Calu3 (cell line): ENCODE data around the gene PNKP. TPM values are rescaled to one million over a fixed set of nuclear protein-coding genes. Genes with fewer than 3 reads are reported as not detected.

Experiments
- BruUV-seq: library from RNA; stranded (reverse); fragments of 400-500 nt; replicated peaks from 2 replicates; lab custom pipeline; 2021; lab: Mats Ljungman, UMichigan
- CTCF ChIA-PET: fragments of 300-600 bp; sonication (Branson Sonifier 250); formaldehyde crosslinking; loops from one replicate; lab custom pipeline; 2022; ENCODE audit warnings: antibody characterized with exemption; lab: Charles Lee
- DNase-seq: peaks from one replicate; pipeline ENCODE4 v3.0.0; 2022
- H3K27ac Mint-ChIP-seq: one replicate; pipeline ENCODE4 v1.8.0; 2022; ENCODE audit warnings: mixed read lengths; ENCODE audit not compliant: unreplicated experiment
- H3K27me3 Mint-ChIP-seq: one replicate; pipeline ENCODE4 v1.8.0; 2022; ENCODE audit warnings: mixed read lengths; ENCODE audit not compliant: unreplicated experiment
- H3K36me3 Mint-ChIP-seq: one replicate; pipeline ENCODE4 v1.8.0; 2022; ENCODE audit warnings: mild to moderate bottlenecking, moderate library complexity, mixed read lengths; ENCODE audit not compliant: insufficient read depth, unreplicated experiment
- H3K4me1 Mint-ChIP-seq: one replicate; pipeline ENCODE4 v1.8.0; 2022; ENCODE audit warnings: mild to moderate bottlenecking, low read depth, mixed read lengths; ENCODE audit not compliant: unreplicated experiment
- H3K4me3 Mint-ChIP-seq: one replicate; pipeline ENCODE4 v1.8.0; 2022; ENCODE audit warnings: mild to moderate bottlenecking, low read depth, moderate library complexity, mixed read lengths; ENCODE audit not compliant: unreplicated experiment
- H3K9me3 Mint-ChIP-seq: one replicate; pipeline ENCODE4 v1.8.0; 2022; ENCODE audit warnings: low read depth, mixed read lengths; ENCODE audit not compliant: unreplicated experiment
- intact Hi-C: fragments of 100-400 bp; cut with micrococcal nuclease; formaldehyde crosslinking; loops from one replicate; pipeline ENCODE4 v1.10.0; 2022; ENCODE audit not compliant: unreplicated experiment
- total RNA-seq: library from RNA; stranded (reverse); gene quantifications from 2 replicates; pipeline ENCODE4 v1.2.3, GENCODE V29; 2022
- TF ChIP-seq, protein P1 (sequence below): fragments of 200-600 bp; IDR thresholded peaks from one replicate; pipeline ENCODE4 v1.8.0; 2022; ENCODE audit warnings: antibody characterized with exemption; ENCODE audit not compliant: unreplicated experiment

The PNKP gene
- total RNA-seq, 1 experiment from 2014 or later = 189 TPM

DNA sequence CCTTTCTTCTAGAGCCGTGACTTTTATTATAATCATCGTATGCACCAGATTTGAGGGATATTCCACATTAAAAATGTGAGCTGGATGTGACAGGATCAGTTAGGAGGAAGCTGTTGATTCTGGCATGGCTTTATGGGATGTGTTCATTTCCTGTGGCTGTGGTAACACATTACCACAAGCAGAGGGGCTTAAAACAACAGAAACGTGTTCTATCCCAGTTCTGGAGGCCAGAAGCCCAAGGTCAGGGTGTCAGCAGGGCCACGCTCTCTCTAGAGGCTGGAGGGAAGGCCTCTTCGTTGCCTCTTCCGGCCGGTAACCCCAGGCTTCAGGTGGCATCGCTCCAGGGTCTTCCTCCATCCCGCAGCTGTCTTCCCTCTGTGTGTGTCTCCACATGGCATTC is 34.8 kb downstream of the PNKP start:
- H3K36me3 Mint-ChIP-seq = peaks cover 51% of the 10 kb centered on the region
- CTCF ChIA-PET = no interaction called here
- no peaks in the 10 kb centered on the region for H3K9me3 Mint-ChIP-seq
- no peaks in the 10 kb centered on the region for H3K27me3 Mint-ChIP-seq
- TF ChIP-seq, protein P1, sequence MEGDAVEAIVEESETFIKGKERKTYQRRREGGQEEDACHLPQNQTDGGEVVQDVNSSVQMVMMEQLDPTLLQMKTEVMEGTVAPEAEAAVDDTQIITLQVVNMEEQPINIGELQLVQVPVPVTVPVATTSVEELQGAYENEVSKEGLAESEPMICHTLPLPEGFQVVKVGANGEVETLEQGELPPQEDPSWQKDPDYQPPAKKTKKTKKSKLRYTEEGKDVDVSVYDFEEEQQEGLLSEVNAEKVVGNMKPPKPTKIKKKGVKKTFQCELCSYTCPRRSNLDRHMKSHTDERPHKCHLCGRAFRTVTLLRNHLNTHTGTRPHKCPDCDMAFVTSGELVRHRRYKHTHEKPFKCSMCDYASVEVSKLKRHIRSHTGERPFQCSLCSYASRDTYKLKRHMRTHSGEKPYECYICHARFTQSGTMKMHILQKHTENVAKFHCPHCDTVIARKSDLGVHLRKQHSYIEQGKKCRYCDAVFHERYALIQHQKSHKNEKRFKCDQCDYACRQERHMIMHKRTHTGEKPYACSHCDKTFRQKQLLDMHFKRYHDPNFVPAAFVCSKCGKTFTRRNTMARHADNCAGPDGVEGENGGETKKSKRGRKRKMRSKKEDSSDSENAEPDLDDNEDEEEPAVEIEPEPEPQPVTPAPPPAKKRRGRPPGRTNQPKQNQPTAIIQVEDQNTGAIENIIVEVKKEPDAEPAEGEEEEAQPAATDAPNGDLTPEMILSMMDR = no peak
- no peaks in the 10 kb centered on the region for H3K4me1 Mint-ChIP-seq
- intact Hi-C loops = no loop called here
- no TSS peak for BruUV-seq
- no peak overlapping the region for H3K27ac Mint-ChIP-seq
- H3K4me3 Mint-ChIP-seq = no peak overlapping the region
- no peak for DNase-seq

DNA sequence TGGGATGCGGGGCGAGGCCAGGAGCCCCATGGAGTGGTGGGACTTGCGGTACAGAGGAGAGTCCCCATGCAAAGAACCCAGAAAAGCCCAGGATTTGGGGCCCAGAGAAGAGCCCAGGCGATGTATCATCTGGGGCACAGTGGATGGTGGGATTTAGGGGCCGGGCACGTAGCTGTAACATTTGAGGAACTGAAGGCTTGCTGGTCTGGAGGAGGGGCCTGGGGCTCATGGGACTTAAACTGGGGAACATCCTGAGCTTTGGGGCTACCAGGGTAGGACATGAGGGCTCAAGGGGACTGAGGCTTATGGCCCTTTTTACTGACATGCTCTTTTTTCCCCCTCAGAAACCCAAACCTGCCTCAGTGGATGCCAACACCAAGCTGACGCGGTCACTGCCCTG is 35.8 kb downstream of the PNKP start:
- no TSS peak for BruUV-seq
- no peak overlapping the region for H3K27ac Mint-ChIP-seq
- peaks cover 50% of the 10 kb centered on the region for H3K36me3 Mint-ChIP-seq
- DNase-seq = no peak
- H3K9me3 Mint-ChIP-seq = no peaks in the 10 kb centered on the region
- CTCF ChIA-PET = no interaction called here
- no peaks in the 10 kb centered on the region for H3K27me3 Mint-ChIP-seq
- H3K4me1 Mint-ChIP-seq = no peaks in the 10 kb centered on the region
- H3K4me3 Mint-ChIP-seq = no peak overlapping the region
- TF ChIP-seq, protein P1 = no peak
- intact Hi-C loops = no loop called here

DNA sequence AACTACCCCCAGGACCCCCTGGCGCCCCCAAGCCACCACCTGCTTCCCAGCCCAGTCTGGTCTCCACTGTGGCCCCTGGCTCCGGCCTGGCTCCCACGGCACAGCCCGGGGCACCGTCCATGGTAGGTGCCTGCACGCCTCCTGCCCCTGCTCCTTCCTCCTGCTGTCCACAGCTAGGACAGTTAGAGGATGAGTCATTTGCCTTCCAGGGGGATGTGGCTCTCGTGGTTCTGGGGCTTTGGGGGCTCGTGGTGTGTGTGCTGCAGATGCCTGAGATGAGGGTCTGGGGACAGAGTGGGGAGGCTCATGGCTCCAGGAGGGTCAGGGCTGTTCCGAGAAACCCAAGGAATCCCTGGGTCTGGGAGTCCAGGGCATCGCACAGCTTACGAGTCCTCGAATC is 36.6 kb downstream of the PNKP start:
- Mint-ChIP-seq H3K36me3 (peaks cover 50% of the 10 kb centered on the region), H3K27me3 (no peaks in the 10 kb centered on the region), H3K4me3 (no peak overlapping the region), H3K9me3 (no peaks in the 10 kb centered on the region), H3K4me1 (no peaks in the 10 kb centered on the region), H3K27ac (no peak overlapping the region)
- CTCF ChIA-PET = interaction anchor here (0.6 kb wide), 1 partner anchor 23 kb away, joined by 3 read pairs; no protein-coding TSS in a partner anchor
- TF ChIP-seq, protein P1 = no peak
- no peak for DNase-seq
- no TSS peak for BruUV-seq
- intact Hi-C loops = no loop called here

DNA sequence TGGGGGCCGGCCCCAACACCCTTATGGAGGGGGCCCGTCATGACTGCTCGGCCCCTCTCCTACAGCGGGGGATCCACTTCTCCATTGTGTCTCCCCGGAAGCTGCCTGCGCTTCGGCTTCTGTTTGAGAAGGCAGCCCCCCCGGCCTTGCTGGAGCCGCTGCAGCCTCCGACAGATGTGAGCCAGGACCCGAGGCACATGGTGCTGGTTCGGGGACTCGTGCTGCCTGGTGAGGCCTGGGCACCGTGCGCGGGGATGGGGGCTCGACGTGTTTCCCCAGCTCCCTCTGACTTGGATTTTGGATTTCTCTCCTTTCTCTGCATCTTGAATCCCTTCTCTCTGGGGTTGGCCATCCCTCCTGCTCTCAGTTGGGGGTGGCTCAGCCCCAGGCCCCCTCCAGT is 37.7 kb downstream of the PNKP start:
- Mint-ChIP-seq H3K27ac (no peak overlapping the region), H3K4me3 (no peak overlapping the region), H3K4me1 (no peaks in the 10 kb centered on the region), H3K36me3 (peaks cover 44% of the 10 kb centered on the region), H3K9me3 (no peaks in the 10 kb centered on the region), H3K27me3 (no peaks in the 10 kb centered on the region)
- CTCF ChIA-PET = no interaction called here
- no TSS peak for BruUV-seq
- intact Hi-C loops = no loop called here
- TF ChIP-seq, protein P1 = no peak
- no peak for DNase-seq
